ENCODE data around the gene C10orf95. TPM values are rescaled to one million over a fixed set of nuclear protein-coding genes. Genes with fewer than 3 reads are reported as not detected.
"Not testable (repeated sequence)": the region's sequence is repeated elsewhere in the genome, so short reads cannot be mapped to it uniquely, and the experiment has no call there.

The C10orf95 gene
- total and polyA plus RNA-seq, 2 donors (not counting 1 experiment from before 2014, with no cell fraction given) = 0.32 to 0.63 TPM

DNA sequence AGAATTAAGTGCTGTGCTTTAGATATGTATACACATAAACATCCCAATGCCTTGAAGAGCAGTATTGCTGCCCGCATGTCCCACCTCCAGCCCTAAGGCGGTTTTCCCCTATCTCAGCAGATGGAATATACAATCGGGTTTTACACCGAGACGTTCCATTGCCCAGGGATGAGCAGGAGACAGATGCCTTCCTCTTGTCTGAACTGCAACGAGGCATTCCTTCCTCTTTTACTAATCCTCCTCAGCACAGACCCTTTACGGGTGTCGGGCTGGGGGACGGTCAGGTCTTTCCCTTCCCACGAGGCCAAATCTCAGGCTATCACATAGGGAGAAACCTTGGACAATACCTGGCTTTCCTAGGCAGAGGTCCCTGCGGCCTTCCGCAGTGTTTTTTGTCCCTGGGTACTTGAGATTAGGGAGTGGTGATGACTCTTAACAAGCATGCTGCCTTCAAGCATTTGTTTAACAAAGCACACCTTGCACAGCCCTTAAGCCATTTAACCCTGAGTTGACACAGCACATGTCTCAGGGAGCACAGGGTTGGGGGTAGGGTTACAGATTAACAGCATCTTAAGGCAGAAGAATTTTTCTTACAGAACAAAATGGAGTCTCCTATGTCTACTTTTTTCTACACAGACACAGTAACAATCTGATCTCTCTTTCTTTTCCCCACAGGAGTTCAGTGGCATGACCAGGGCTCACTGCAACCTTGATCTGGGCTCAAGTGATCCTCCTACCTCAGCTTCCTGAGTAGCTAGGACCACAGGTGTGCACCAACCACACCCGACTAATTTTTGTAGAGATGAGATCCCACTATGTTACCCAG, 3.5 kb upstream of the C10orf95 start:
- H3K4me1 ChIP-seq (ENCODE audit: control insufficient read depth in 2 of 2, insufficient read depth in 2 of 2, low read length in 2 of 2); H3K9ac ChIP-seq (ENCODE audit: low read length); POLR2A ChIA-PET; H3K27ac ChIP-seq (ENCODE audit: low read length in 2 of 2); H3K4me3 Mint-ChIP-seq; H3K4me2 ChIP-seq (replicated peaks; ENCODE audit: low read depth, low read length, poor library complexity, severe bottlenecking); DNase-seq; H3K27me3 ChIP-seq (replicated peaks in 1 of 4; ENCODE audit: control extremely low read depth in 1 of 4, control insufficient read depth in 3 of 4, insufficient read depth in 4 of 4, low read length in 3 of 4); H3K9me3 ChIP-seq (ENCODE audit: control extremely low read depth in 1 of 3, control insufficient read depth in 2 of 3, insufficient read depth in 1 of 3, low read length in 2 of 3); H3K27me3 Mint-ChIP-seq; intact Hi-C loops (cut with micrococcal nuclease); H3K4me3 ChIP-seq (ENCODE audit: control extremely low read depth in 1 of 5, extremely low read depth in 1 of 5, insufficient read depth in 1 of 5, low read depth in 2 of 5, low read length in 4 of 5); ATAC-seq (ENCODE audit: low read depth); H2AFZ ChIP-seq (ENCODE audit: insufficient read depth, low read depth, low read length, poor library complexity, severe bottlenecking); H3K9me3 Mint-ChIP-seq (ENCODE audit: insufficient read depth); CTCF ChIA-PET; H3K27ac Mint-ChIP-seq: not testable (repeated sequence)
- Histone ChIP-seq H3K36me3 (replicated peaks in 1 of 2; ENCODE audit: control extremely low read depth in 1 of 2, control insufficient read depth in 1 of 2, extremely low read depth in 1 of 2, insufficient read depth in 2 of 2, low read length in 1 of 2) (peaks cover 0 to 20% of the 10 kb centered on the region in 2 experiments), H4K20me1 (ENCODE audit: control insufficient read depth, insufficient read depth, low read length, poor library complexity, severe bottlenecking) (peaks cover 13% of the 10 kb centered on the region), H3K79me2 (ENCODE audit: control insufficient read depth, insufficient read depth, low read length) (peaks cover 11% of the 10 kb centered on the region)
- WGBS (ENCODE audit: insufficient coverage) = 93% methylated on average over 10 of the region's 13 CpGs
- peaks cover 12% of the 10 kb centered on the region for H3K4me1 Mint-ChIP-seq

DNA sequence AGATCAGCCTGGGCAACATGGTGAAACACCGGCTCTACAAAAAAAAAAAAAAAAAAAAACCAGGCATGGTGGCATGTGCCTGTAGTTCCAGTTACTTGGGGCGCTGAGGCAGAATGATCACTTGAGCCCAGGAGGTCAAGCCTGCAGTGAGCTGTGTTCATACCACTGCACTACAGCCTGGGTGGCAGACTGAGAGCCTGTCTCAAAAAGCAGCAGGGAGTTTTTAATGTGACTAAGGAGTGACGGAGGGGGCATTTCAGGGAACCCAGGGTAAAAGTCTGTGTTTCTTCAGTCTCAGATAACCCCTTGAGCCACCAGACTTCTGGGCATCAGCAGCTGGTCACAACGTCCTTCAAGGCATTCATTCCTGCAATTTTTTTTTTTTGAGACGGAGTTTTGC, 2.2 kb upstream of the C10orf95 start:
- H3K4me2 ChIP-seq (replicated peaks; ENCODE audit: low read depth, low read length, poor library complexity, severe bottlenecking) = no peak overlapping the region
- no peak overlapping the region for H3K4me3 ChIP-seq (ENCODE audit: control extremely low read depth in 1 of 5, extremely low read depth in 1 of 5, insufficient read depth in 1 of 5, low read depth in 2 of 5, low read length in 4 of 5)
- no peak overlapping the region for H3K9ac ChIP-seq (ENCODE audit: low read length)
- no peak overlapping the region for H3K27ac ChIP-seq (ENCODE audit: low read length in 2 of 2)
- intact Hi-C loops (cut with micrococcal nuclease) = no loop called here
- H2AFZ ChIP-seq (ENCODE audit: insufficient read depth, low read depth, low read length, poor library complexity, severe bottlenecking) = no peak overlapping the region
- H4K20me1 ChIP-seq (ENCODE audit: control insufficient read depth, insufficient read depth, low read length, poor library complexity, severe bottlenecking) = peaks cover 13% of the 10 kb centered on the region
- TF ChIP-seq EZH2 (IDR thresholded peaks at IDR 0.05; ENCODE audit: borderline replicate concordance, insufficient read depth, low read depth, low read length, poor library complexity, severe bottlenecking) = no peak
- TF ChIP-seq CTCF (IDR thresholded peaks at IDR 0.05) = no peak
- ChIA-PET POLR2A (interaction anchor here (1.0 kb wide), 1 partner anchor 8 kb away, joined by 4 read pairs; no protein-coding TSS in a partner anchor), CTCF (interaction anchor here (3.9 to 6.2 kb wide), 2 partner anchors 8 to 59 kb away, joined by 30 to 32 read pairs; partner anchors contain the start of gene NFKB2)
- no peak overlapping the region for H3K4me3 Mint-ChIP-seq
- DNase-seq (no peak), ATAC-seq (ENCODE audit: low read depth) (no peak)
- peaks cover 19% of the 10 kb centered on the region for H3K4me1 Mint-ChIP-seq
- WGBS (ENCODE audit: insufficient coverage) = 98% methylated on average over 5 of the region's 5 CpGs
- H3K36me3 ChIP-seq (replicated peaks in 1 of 2; ENCODE audit: control extremely low read depth in 1 of 2, control insufficient read depth in 1 of 2, extremely low read depth in 1 of 2, insufficient read depth in 2 of 2, low read length in 1 of 2) = peaks cover 0 to 20% of the 10 kb centered on the region in 2 experiments
- H3K27me3 Mint-ChIP-seq = no peaks in the 10 kb centered on the region
- H3K27me3 ChIP-seq (replicated peaks in 1 of 4; ENCODE audit: control extremely low read depth in 1 of 4, control insufficient read depth in 3 of 4, insufficient read depth in 4 of 4, low read length in 3 of 4) = no peaks in the 10 kb centered on the region
- peak overlapping the region; percentile 46 for H3K27ac Mint-ChIP-seq
- peaks cover 10% of the 10 kb centered on the region for H3K79me2 ChIP-seq (ENCODE audit: control insufficient read depth, insufficient read depth, low read length)
- H3K4me1 ChIP-seq (ENCODE audit: control insufficient read depth in 2 of 2, insufficient read depth in 2 of 2, low read length in 2 of 2) = peaks cover 12 to 15% of the 10 kb centered on the region in 2 donors
- no peaks in the 10 kb centered on the region for H3K9me3 Mint-ChIP-seq (ENCODE audit: insufficient read depth)
- H3K9me3 ChIP-seq (ENCODE audit: control extremely low read depth in 1 of 3, control insufficient read depth in 2 of 3, insufficient read depth in 1 of 3, low read length in 2 of 3) = no peaks in the 10 kb centered on the region

Measured in B cell (primary cell).